Posterior vena cava (tissue), 2 donors: ENCODE data around the gene LRSAM1. TPM values are rescaled to one million over a fixed set of nuclear protein-coding genes. Genes with fewer than 3 reads are reported as not detected.

Experiments used
- DNase-seq: peaks from one replicate; pipeline ENCODE4 v3.0.0-alpha.2; 2020; ENCODE audit warnings: low spot score
- intact Hi-C, 2 donors: fragments of 100-400 bp; cut with DNase I; formaldehyde crosslinking; loops; one replicate each; pipeline versions ENCODE4 v1.14.1 to v1.14.2; 2022 to 2023
- total RNA-seq, 2 donors: library from RNA; stranded (reverse); fragmentation: NEBNext Ultra II Directional; extraction: Animal tissue kit (Norgen Biotek cat#: 25700); gene quantifications; one replicate each; pipeline ENCODE4 v1.2.1, GENCODE V29; 2021
- donor health status: DM: yes; HTN: yes; CAD: no.
- donor health status: DM: yes; HTN: yes; CAD: no.

LRSAM1 gene
- total RNA-seq, 2 donors from 2014 or later: 15.6 to 16.9 TPM

GRCh38 chr9:127423934-127424675 is 27.2 kb upstream of the LRSAM1 start, which contains the start of gene ZNF79:
ZNF79 (plus strand) TSS chr9:127424382; CDS start chr9:127424788, 406 bp downstream.
- intact Hi-C loops: no loop called here
- DNase-seq: peak; percentile 98

DNA sequence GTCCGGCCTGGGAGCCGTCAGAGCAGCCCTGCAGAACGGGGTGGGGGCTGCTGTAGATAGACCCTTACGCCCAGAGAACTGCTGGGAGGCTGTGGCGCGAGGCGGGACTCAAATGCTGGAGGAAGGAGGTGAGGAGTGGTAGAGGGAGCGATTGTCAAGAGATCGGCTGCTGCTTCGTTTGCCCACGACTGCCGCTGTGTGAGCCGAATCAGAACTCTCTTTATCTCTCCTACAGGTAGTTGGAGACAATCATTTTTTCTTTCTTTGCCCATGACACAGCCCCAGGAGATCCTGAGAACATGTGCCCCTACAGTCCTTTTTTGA is 26.7 kb upstream of the LRSAM1 start:
- intact Hi-C loops: no loop called here
- no peak for DNase-seq

- intact Hi-C loops: no loop called here
Measured at GRCh38 chr9:127426756-127427155, 24.6 kb upstream of the LRSAM1 start.

DNA sequence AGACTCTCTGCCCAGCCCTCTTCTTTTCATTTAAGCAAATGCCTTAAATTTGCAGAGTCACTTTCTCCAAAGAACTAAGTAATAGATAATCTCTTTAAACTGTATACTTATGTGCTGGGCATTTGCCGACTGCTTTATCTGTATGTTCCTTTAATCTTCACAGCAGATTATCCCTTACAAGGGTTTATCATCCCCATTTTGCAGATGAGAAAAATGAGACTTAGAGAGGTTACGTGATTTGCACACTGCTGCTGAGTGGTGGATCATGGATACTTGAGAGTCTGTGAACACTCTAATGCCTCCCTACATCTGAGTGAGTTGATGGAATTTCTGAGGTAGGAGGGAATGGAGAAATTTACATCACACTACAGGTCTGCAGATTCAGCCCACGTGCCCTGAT is 23.0 kb upstream of the LRSAM1 start:
- DNase-seq: no peak
- intact Hi-C loops: no loop called here

More at GRCh38 chr9:127426756-127427155, 24.6 kb upstream of the LRSAM1 start:
- no peak for DNase-seq

DNA sequence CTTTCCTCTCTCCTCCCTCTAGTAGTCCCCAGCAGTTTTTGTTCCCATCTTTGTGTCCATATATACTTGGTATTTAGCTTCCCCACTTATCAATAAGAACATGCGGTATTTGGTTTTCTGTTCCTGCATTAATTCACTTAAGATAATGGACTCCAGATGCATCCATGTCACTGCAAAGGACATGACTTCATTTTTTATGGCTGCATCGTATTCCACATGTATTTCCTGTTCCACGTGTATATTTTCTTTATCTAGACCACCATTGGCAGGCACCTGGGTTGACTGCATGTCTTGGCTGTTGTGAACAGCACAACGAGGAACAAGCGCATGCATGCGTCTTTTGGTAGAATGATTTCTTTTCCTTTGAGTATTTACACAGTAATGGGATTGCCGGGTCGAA is 20.9 kb upstream of the LRSAM1 start:
- intact Hi-C loops: loop anchor here in 1 of 2 donors (5.0 kb wide), 1 partner anchor 282 kb away; no protein-coding TSS in a partner anchor
- DNase-seq: no peak

GRCh38 chr9:127437497-127438264 is 13.6 kb upstream of the LRSAM1 start:
- no peak for DNase-seq
- intact Hi-C loops: no loop called here

GRCh38 chr9:127438394-127438793 is 12.9 kb upstream of the LRSAM1 start:
- DNase-seq: no peak
- intact Hi-C loops: no loop called here

- DNase-seq: no peak
- intact Hi-C loops: no loop called here
Measured at GRCh38 chr9:127444283-127444920, 6.9 kb upstream of the LRSAM1 start.

GRCh38 chr9:127444921-127445850 is 6.1 kb upstream of the LRSAM1 start:
- no peak for DNase-seq
- intact Hi-C loops: no loop called here

- intact Hi-C loops: no loop called here
- no peak for DNase-seq
Measured at GRCh38 chr9:127445851-127446712, 5.2 kb upstream of the LRSAM1 start.

GRCh38 chr9:127446713-127447415 is 4.4 kb upstream of the LRSAM1 start:
- no peak for DNase-seq
- intact Hi-C loops: no loop called here

- no peak for DNase-seq
- intact Hi-C loops: no loop called here
Measured at GRCh38 chr9:127447416-127448111, 3.7 kb upstream of the LRSAM1 start.

DNA sequence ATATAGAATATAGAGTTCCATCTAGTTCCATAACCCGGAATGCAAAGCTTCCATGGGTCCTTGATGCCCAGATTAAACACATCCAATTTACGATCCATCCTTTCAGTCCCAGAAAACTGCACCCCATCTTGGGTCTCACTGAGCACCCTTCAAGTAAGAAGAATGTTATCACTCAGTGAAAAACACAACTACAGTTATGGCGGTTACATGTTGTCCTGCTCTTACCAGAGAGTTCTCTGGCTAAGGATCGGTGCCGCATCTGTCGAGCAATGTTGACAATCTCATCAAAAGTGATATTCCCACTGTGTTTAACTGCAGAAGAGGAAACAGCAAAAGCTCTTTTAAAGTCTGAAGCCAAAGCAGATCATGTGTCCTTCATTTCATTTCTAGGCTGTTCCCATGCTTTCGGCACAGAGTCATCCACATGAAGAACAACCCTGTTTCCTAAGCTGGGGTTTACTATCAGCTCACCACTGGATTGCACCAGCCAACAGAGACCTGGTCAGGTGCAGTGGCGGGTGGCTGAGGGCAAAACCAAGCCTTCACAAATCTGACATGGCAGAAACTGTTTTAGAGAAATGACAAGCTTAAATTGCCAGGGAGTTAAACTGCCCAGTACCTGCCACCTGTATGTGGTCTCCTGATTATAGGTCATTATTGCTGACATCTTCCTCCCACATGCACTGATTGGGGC is 3.1 kb upstream of the LRSAM1 start:
- intact Hi-C loops: no loop called here
- DNase-seq: no peak

- intact Hi-C loops: no loop called here
- DNase-seq: no peak
Measured at GRCh38 chr9:127449332-127449966, 1.9 kb upstream of the LRSAM1 start.

GRCh38 chr9:127450243-127450760 is 1.0 kb upstream of the LRSAM1 start:
- intact Hi-C loops: no loop called here
- no peak for DNase-seq

DNA sequence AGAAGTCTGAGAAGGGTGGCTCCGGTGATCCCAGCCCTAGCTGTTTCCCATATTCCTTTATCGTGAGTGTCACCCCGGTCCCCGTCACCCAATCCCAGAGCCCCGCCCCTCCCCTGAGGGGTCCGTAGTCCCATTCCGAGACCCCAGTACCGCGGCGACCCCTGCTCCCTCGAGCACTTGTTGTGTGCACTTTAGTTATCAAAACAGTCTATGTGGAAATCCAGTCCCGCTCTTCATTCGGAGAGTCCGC is 223 bp downstream of the LRSAM1 start:
- no peak for DNase-seq
- intact Hi-C loops: no loop called here
